H1 (cell line): ENCODE data around the gene DMPK. TPM values are rescaled to one million over a fixed set of nuclear protein-coding genes. Genes with fewer than 3 reads are reported as not detected.

Experiments used
- CTCF ChIA-PET: fragments of 300-600 bp; sonication (Branson Sonifier 250); formaldehyde crosslinking; loops from one replicate; lab custom pipeline; 2021; ENCODE audit not compliant: partially characterized antibody; lab: Charles Lee
- POLR2A ChIA-PET: fragments of 300-600 bp; sonication (Branson Sonifier 250); formaldehyde crosslinking; loops from one replicate; lab custom pipeline; 2021; ENCODE audit warnings: inconsistent platforms; ENCODE audit not compliant: partially characterized antibody; lab: Charles Lee
- DNase-seq, 2 experiments: peaks; one replicate each; pipeline versions ENCODE4 v3.0.0 to v3.0.0-alpha.2; 2010 to 2022; ENCODE audit warnings: low spot score in 2 of 2, low read depth in 1 of 2, mixed read lengths in 1 of 2
- FAIRE-seq: peaks from 2 replicates; lab custom pipeline; 2011; peaks lifted over from hg19 to GRCh38; lab: Jason Lieb, UNC
- H2AFZ ChIP-seq: 2 replicates; pipeline ENCODE4 v1.8.1; 2012; ENCODE audit warnings: low read length, inconsistent platforms
- H2AK5ac ChIP-seq: 2 replicates; pipeline ENCODE4 v1.6.1; 2013; ENCODE audit warnings: low read depth, low read length
- H2BK120ac ChIP-seq: replicated peaks from 2 replicates; pipeline ENCODE3; 2013; ENCODE audit warnings: low read depth, low read length, inconsistent platforms
- H2BK12ac ChIP-seq: 2 replicates; pipeline ENCODE4 v1.6.1; 2013; ENCODE audit warnings: low read depth, low read length
- H2BK15ac ChIP-seq: 2 replicates; pipeline ENCODE4 v1.6.1; 2013; ENCODE audit warnings: low read length
- H2BK20ac ChIP-seq: 2 replicates; pipeline ENCODE4 v1.6.1; 2013; ENCODE audit warnings: low read length
- H2BK5ac ChIP-seq: 2 replicates; pipeline ENCODE4 v1.6.1; 2013; ENCODE audit warnings: low read depth, low read length
- H3K14ac ChIP-seq: 2 replicates; pipeline ENCODE4 v1.6.1; 2013; ENCODE audit warnings: inconsistent platforms; ENCODE audit not compliant: insufficient read length
- H3K18ac ChIP-seq: 2 replicates; pipeline ENCODE4 v1.6.1; 2013; ENCODE audit warnings: low read length; ENCODE audit errors: extremely low read depth
- H3K23ac ChIP-seq: 2 replicates; pipeline ENCODE4 v1.6.1; 2013; ENCODE audit warnings: inconsistent platforms; ENCODE audit not compliant: insufficient read length
- H3K23me2 ChIP-seq: 2 replicates; pipeline ENCODE4 v1.6.1; 2013; ENCODE audit warnings: low read depth, low read length
- H3K27ac ChIP-seq: 2 replicates; pipeline ENCODE4 v1.6.1; 2011; ENCODE audit warnings: low read depth, low read length, inconsistent platforms
- H3K27me3 ChIP-seq, 4 experiments: replicated peaks in 1 of 4; 1 replicate in 1 of 4; 2 replicates in 3 of 4; pipeline versions ENCODE4 v1.6.1 to v1.8.1; 2011 to 2013; ENCODE audit warnings: low read length in 3 of 4, mild to moderate bottlenecking in 3 of 4, inconsistent platforms in 2 of 4, mixed read lengths in 2 of 4, moderate library complexity in 1 of 4; ENCODE audit not compliant: control insufficient read depth in 3 of 4, insufficient read depth in 3 of 4; ENCODE audit errors: extremely low read depth in 1 of 4
- H3K36me3 ChIP-seq, 4 experiments: 2 replicates each; pipeline versions ENCODE4 v1.6.1 to v1.8.1; 2011 to 2013; ENCODE audit warnings: mild to moderate bottlenecking in 4 of 4, low read length in 3 of 4, moderate library complexity in 2 of 4, control low read depth in 1 of 4, inconsistent platforms in 1 of 4; ENCODE audit not compliant: insufficient read depth in 4 of 4, control insufficient read depth in 2 of 4
- H3K4ac ChIP-seq: replicated peaks from 2 replicates; pipeline ENCODE3; 2013; ENCODE audit warnings: low read length, low read depth, mixed read lengths, inconsistent platforms; ENCODE audit not compliant: insufficient read length
- H3K4me1 ChIP-seq, 4 experiments: replicated peaks in 1 of 4; 1 replicate in 1 of 4; 2 replicates in 3 of 4; pipeline versions ENCODE4 v1.6.1 to v1.8.1; 2011 to 2013; ENCODE audit warnings: low read length in 3 of 4, inconsistent platforms in 2 of 4, mixed read lengths in 1 of 4; ENCODE audit not compliant: insufficient read depth in 4 of 4, control insufficient read depth in 3 of 4
- H3K4me2 ChIP-seq, 2 experiments: 2 replicates each; pipeline versions ENCODE4 v1.6.1 to v1.8.1; 2011 to 2013; ENCODE audit warnings: low read depth in 2 of 2, low read length in 2 of 2, control low read depth in 1 of 2, inconsistent platforms in 1 of 2, mild to moderate bottlenecking in 1 of 2; ENCODE audit not compliant: insufficient read depth in 1 of 2
- H3K4me3 ChIP-seq, 4 experiments: fragments of 200-600, 300-600 bp in 1 of 4; sonication (generic), shearing (Covaris generic), sonication (Bioruptor Twin) in 1 of 4; 2 replicates each; pipeline versions ENCODE4 v1.5.1 to v1.8.1; 2011 to 2016; ENCODE audit warnings: low read length in 4 of 4, low read depth in 3 of 4, control low read depth in 2 of 4, inconsistent platforms in 2 of 4, mild to moderate bottlenecking in 2 of 4, mixed read lengths in 1 of 4, moderate library complexity in 1 of 4; ENCODE audit not compliant: insufficient read depth in 2 of 4; ENCODE audit errors: extremely low read depth in 1 of 4
- H3K56ac ChIP-seq: replicated peaks from 2 replicates; pipeline ENCODE3; 2013; ENCODE audit warnings: low read depth, mild to moderate bottlenecking, mixed read lengths, low read length, inconsistent platforms; ENCODE audit not compliant: insufficient read length
- H3K79me1 ChIP-seq: 2 replicates; pipeline ENCODE4 v1.6.1; 2013; ENCODE audit warnings: low read depth, low read length, control low read depth
- H3K79me2 ChIP-seq, 2 experiments: 2 replicates each; pipeline versions ENCODE4 v1.6.1 to v1.8.1; 2012 to 2013; ENCODE audit warnings: low read length in 2 of 2, mild to moderate bottlenecking in 2 of 2, inconsistent platforms in 1 of 2; ENCODE audit not compliant: insufficient read depth in 2 of 2, control insufficient read depth in 1 of 2
- H3K9ac ChIP-seq, 4 experiments: replicated peaks in 1 of 4; 1 replicate in 1 of 4; 2 replicates in 3 of 4; pipeline versions ENCODE4 v1.6.1 to v1.8.1; 2011 to 2013; ENCODE audit warnings: low read depth in 3 of 4, low read length in 3 of 4, control low read depth in 2 of 4, mild to moderate bottlenecking in 2 of 4, moderate library complexity in 2 of 4, inconsistent platforms in 1 of 4; ENCODE audit errors: extremely low read depth in 1 of 4
- H3K9me3 ChIP-seq, 2 experiments: 2 replicates each; pipeline versions ENCODE4 v1.6.1 to v1.8.1; 2012 to 2013; ENCODE audit warnings: mild to moderate bottlenecking in 2 of 2, moderate library complexity in 2 of 2, control low read depth in 1 of 2, inconsistent platforms in 1 of 2, low read depth in 1 of 2, low read length in 1 of 2, mixed read lengths in 1 of 2; ENCODE audit not compliant: insufficient read depth in 2 of 2
- H4K20me1 ChIP-seq, 2 experiments: replicated peaks in 1 of 2; 2 replicates each; pipeline versions ENCODE3 to v1.8.1; 2011 to 2013; ENCODE audit warnings: inconsistent platforms in 2 of 2, low read length in 2 of 2, mild to moderate bottlenecking in 1 of 2; ENCODE audit not compliant: insufficient read depth in 2 of 2, control insufficient read depth in 1 of 2
- H4K5ac ChIP-seq: 2 replicates; pipeline ENCODE4 v1.6.1; 2013; ENCODE audit warnings: low read length, low read depth, mixed read lengths, inconsistent platforms; ENCODE audit not compliant: insufficient read length
- H4K8ac ChIP-seq: 2 replicates; pipeline ENCODE4 v1.8.0; 2013; ENCODE audit warnings: mild to moderate bottlenecking, moderate library complexity, low read length, inconsistent platforms; ENCODE audit not compliant: insufficient read depth; ENCODE audit errors: extremely low read depth
- H4K91ac ChIP-seq: replicated peaks from 2 replicates; pipeline ENCODE3; 2013; ENCODE audit warnings: low read length, mixed read lengths, inconsistent platforms; ENCODE audit not compliant: insufficient read length
- ATF2 ChIP-seq: IDR thresholded peaks from 2 replicates; pipeline ENCODE4 v1.6.1; 2012; ENCODE audit warnings: low read length, inconsistent platforms
- CHD2 ChIP-seq: IDR thresholded peaks from 2 replicates; pipeline ENCODE4 v1.6.1; 2012; ENCODE audit warnings: low read length, improper control_type of control experiment
- KDM4A ChIP-seq: IDR thresholded peaks from one replicate; pipeline ENCODE4 v1.7.1; 2012; ENCODE audit warnings: low read depth, mild to moderate bottlenecking, moderate library complexity, low read length, inconsistent platforms; ENCODE audit not compliant: severe bottlenecking
- NANOG ChIP-seq: IDR thresholded peaks from 2 replicates; pipeline ENCODE4 v1.6.1; 2011; ENCODE audit warnings: low read length, low read depth, mild to moderate bottlenecking, inconsistent platforms; ENCODE audit not compliant: insufficient read depth, poor library complexity, severe bottlenecking
- POLR2AphosphoS5 ChIP-seq: IDR thresholded peaks from 2 replicates; pipeline ENCODE4 v1.6.1; 2011; ENCODE audit warnings: low read depth, low read length
- RAD21 ChIP-seq, 2 experiments: IDR thresholded peaks in 1 of 2; conservative IDR thresholded peaks in 1 of 2; 2 replicates each; pipeline ENCODE4 v1.6.1; 2011; ENCODE audit warnings: low read depth in 2 of 2, low read length in 2 of 2, improper control_type of control experiment in 1 of 2, inconsistent platforms in 1 of 2, mild to moderate bottlenecking in 1 of 2, moderate library complexity in 1 of 2
- SIRT6 ChIP-seq: IDR thresholded peaks from one replicate; pipeline ENCODE4 v1.7.1; 2012; ENCODE audit warnings: low read length, inconsistent platforms
- SIX5 ChIP-seq: IDR thresholded peaks from 2 replicates; pipeline ENCODE4 v1.6.1; 2011; ENCODE audit warnings: mild to moderate bottlenecking, low read depth, low read length
- SP1 ChIP-seq: IDR thresholded peaks from 2 replicates; pipeline ENCODE4 v1.6.1; 2011; ENCODE audit warnings: low read depth, low read length
- WGBS, 2 experiments: shearing (Covaris generic) in 1 of 2; methylation state at CpG; one replicate each; pipeline versions ENCODE4 v1.1.6 to v1.1.7; 2013 to 2015; ENCODE audit warnings: low lambda C conversion rate in 2 of 2, mixed read lengths in 2 of 2, inconsistent platforms in 1 of 2, low coverage in 1 of 2, missing lambda C conversion rate in 1 of 2; ENCODE audit not compliant: insufficient replicate concordance in 2 of 2, insufficient coverage in 1 of 2, insufficient read length in 1 of 2; ENCODE audit errors: extremely low coverage in 1 of 2, missing lambda C conversion rate in 1 of 2; 5-methylcytosine and 5-hydroxymethylcytosine counted together
- polyA plus RNA-seq, 7 experiments: library from polyadenylated mRNA; depleted of rRNA in 3 of 7; stranded (reverse) in 5 of 7; unstranded in 2 of 7; fragments of >200 nt in 5 of 7; fragments of 200-250 nt in 2 of 7; gene quantifications; 1 replicate in 5 of 7; 2 replicates in 1 of 7; 4 replicates in 1 of 7; pipeline versions ENCODE4 v1.2.1 to v1.2.3, GENCODE V29; 2011 to 2013; ENCODE audit warnings: missing spikeins in 2 of 7, mixed read lengths in 2 of 7
- total RNA-seq: library from RNA; stranded (reverse); fragmentation: NEBNext Ultra II Directional; extraction: Animal tissue kit (Norgen Biotek cat#: 25700); gene quantifications from 2 replicates; pipeline ENCODE4 v1.2.1, GENCODE V29; 2021
- TF ChIP-seq, protein P1 (sequence below): IDR thresholded peaks from 2 replicates; pipeline ENCODE4 v1.6.1; 2012; ENCODE audit warnings: inconsistent platforms

Gene DMPK
- total and polyA plus RNA-seq, 2 of the 8 experiments (the other 6 are each of a cell fraction or from before 2014, with no cell fraction given): 13.7 to 27.4 TPM

- Histone ChIP-seq H3K4me1 (peaks cover 7 to 37% (median 26%) of the 10 kb centered on the region in 4 experiments), H3K79me1 (no peaks in the 10 kb centered on the region), H2BK120ac (no peak overlapping the region), H2BK5ac (no peak overlapping the region), H3K36me3 (no peaks in the 10 kb centered on the region), H3K9ac (no peak overlapping the region), H3K23me2 (peaks cover 8% of the 10 kb centered on the region; the same call in 1 of the 2 replicates), H2AFZ (no peak overlapping the region), H4K20me1 (peaks cover 0 to 3% of the 10 kb centered on the region in 2 experiments), H3K27me3 (peaks cover 0 to 2% (median 1%) of the 10 kb centered on the region in 4 experiments; a peak in 1 of 7 replicates), H3K27ac (no peak overlapping the region), H2BK15ac (peak overlapping the region; percentile 74; the same call in 1 of the 2 replicates), H3K18ac (peak overlapping the region; percentile 22; the same call in 1 of the 2 replicates), H3K56ac (no peak overlapping the region), H3K23ac (no peak overlapping the region), H3K4me3 (no peak overlapping the region), H4K8ac (no peak overlapping the region), H2AK5ac (no peak overlapping the region), H3K14ac (no peak overlapping the region), H3K9me3 (no peaks in the 10 kb centered on the region), H3K4ac (no peak overlapping the region), H2BK20ac (no peak overlapping the region), H4K91ac (no peak overlapping the region), H2BK12ac (peak overlapping the region; percentile 45; the same call in 1 of the 2 replicates), H3K4me2 (no peak overlapping the region), H4K5ac (peak overlapping the region; percentile 15), H3K79me2 (no peaks in the 10 kb centered on the region)
- TF ChIP-seq SP1 (no peak), KDM4A (no peak), NANOG (no peak), RAD21 (IDR thresholded peaks at IDR 0.05 in 1 of 2, conservative IDR thresholded peaks at IDR 0.05 in 1 of 2; ENCODE audit: low read depth in 2 of 2, low read length in 2 of 2) (no peak), SIRT6 (no peak), ATF2 (no peak), SIX5 (no peak), CHD2 (no peak), POLR2AphosphoS5 (no peak)
- TF ChIP-seq, protein P1, sequence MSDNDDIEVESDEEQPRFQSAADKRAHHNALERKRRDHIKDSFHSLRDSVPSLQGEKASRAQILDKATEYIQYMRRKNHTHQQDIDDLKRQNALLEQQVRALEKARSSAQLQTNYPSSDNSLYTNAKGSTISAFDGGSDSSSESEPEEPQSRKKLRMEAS: no peak
- 92% methylated on average over 14 of the region's 15 CpGs; no CpG with 5 or more reads in 1 of the 2 experiments for WGBS, 2 experiments
- ChIA-PET CTCF (interaction anchor here (0.7 to 3.2 kb wide), 5 partner anchors 8 to 114 kb away, joined by 3 to 14 read pairs (median 3); no protein-coding TSS in a partner anchor), POLR2A (interaction anchor here (0.9 to 16.2 kb wide), 8 partner anchors 9 to 58 kb away, joined by 3 to 284 read pairs (median 4); partner anchors contain the start of genes DMWD, FBXO46 and MEIOSIN)
- DNase-seq (no peak), FAIRE-seq (no peak)
Measured at GRCh38 chr19:45762870-45763631, 19.2 kb downstream of the DMPK start.
